ENCODE data around the gene VN1R2.
A peak's percentile ranks its signal among the peaks of the same experiment; 100 is the strongest.
"Not testable (repeated sequence)": the region's sequence is repeated elsewhere in the genome, so short reads cannot be mapped to it uniquely, and the experiment has no call there.

The VN1R2 gene

GRCh38 chr19:53254411-53255341 lies 3.4 kb upstream of the VN1R2 start, which contains the start of gene ZNF677:
TSS of gene ZNF677 (minus strand) at chr19:53254873. CDS start at chr19:53251550, 3,323 bp downstream.
- TF ChIP-seq, protein P1, sequence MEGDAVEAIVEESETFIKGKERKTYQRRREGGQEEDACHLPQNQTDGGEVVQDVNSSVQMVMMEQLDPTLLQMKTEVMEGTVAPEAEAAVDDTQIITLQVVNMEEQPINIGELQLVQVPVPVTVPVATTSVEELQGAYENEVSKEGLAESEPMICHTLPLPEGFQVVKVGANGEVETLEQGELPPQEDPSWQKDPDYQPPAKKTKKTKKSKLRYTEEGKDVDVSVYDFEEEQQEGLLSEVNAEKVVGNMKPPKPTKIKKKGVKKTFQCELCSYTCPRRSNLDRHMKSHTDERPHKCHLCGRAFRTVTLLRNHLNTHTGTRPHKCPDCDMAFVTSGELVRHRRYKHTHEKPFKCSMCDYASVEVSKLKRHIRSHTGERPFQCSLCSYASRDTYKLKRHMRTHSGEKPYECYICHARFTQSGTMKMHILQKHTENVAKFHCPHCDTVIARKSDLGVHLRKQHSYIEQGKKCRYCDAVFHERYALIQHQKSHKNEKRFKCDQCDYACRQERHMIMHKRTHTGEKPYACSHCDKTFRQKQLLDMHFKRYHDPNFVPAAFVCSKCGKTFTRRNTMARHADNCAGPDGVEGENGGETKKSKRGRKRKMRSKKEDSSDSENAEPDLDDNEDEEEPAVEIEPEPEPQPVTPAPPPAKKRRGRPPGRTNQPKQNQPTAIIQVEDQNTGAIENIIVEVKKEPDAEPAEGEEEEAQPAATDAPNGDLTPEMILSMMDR (IDR thresholded peaks at IDR 0.05; ENCODE audit: extremely low read depth, insufficient read depth, missing control alignments), result no peak
- peak; percentile 76 for DNase-seq (ENCODE audit: low spot score)

GRCh38 chr19:53267623-53268022 lies 9.5 kb downstream of the VN1R2 start, which contains the start of gene VN1R4:
TSS of gene VN1R4 (minus strand) at chr19:53267723. CDS start at chr19:53267665, 58 bp downstream.
- DNase-seq (ENCODE audit: low spot score); in situ Hi-C loops (cut with MboI; ENCODE audit: low pct_unique_long_range_greater_than_20kb, low sequenced_read_pairs, unreplicated experiment): not testable (repeated sequence)

More at GRCh38 chr19:53254411-53255341, 3.4 kb upstream of the VN1R2 start, which contains the start of gene ZNF677:
- in situ Hi-C loops (cut with MboI; ENCODE audit: low pct_unique_long_range_greater_than_20kb, low sequenced_read_pairs, unreplicated experiment), result no loop called here

- DNase-seq (ENCODE audit: low spot score); in situ Hi-C loops (cut with MboI; ENCODE audit: low pct_unique_long_range_greater_than_20kb, low sequenced_read_pairs, unreplicated experiment): not testable (repeated sequence)
Measured at GRCh38 chr19:53269861-53270260, 11.8 kb downstream of the VN1R2 start.

DNA sequence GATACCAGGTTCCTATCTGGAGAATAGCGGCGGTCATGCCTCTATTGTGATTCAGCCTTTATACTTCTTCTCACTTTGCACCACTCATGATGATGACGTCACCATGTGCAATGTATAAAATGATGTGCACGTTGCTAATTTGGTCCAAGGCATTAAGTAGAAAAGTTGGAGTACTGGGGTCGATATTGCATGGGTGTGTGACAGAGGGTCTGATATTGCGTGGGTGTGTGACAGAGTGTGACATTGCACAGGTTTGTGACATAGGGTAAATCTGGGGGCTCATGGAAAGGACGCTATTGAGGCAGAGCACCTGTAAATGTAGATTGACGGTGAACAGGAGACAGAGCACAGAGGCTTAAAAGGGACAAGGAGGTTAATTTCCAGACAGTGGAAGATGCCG lies 14.0 kb downstream of the VN1R2 start:
- no peak for DNase-seq (ENCODE audit: low spot score)
- TF ChIP-seq, protein P1 (IDR thresholded peaks at IDR 0.05; ENCODE audit: extremely low read depth, insufficient read depth, missing control alignments), result no peak
- in situ Hi-C loops (cut with MboI; ENCODE audit: low pct_unique_long_range_greater_than_20kb, low sequenced_read_pairs, unreplicated experiment), result no loop called here

GRCh38 chr19:53275480-53275879 lies 17.4 kb downstream of the VN1R2 start:
- DNase-seq (ENCODE audit: low spot score), result no peak
- TF ChIP-seq, protein P1 (IDR thresholded peaks at IDR 0.05; ENCODE audit: extremely low read depth, insufficient read depth, missing control alignments), result no peak
- in situ Hi-C loops (cut with MboI; ENCODE audit: low pct_unique_long_range_greater_than_20kb, low sequenced_read_pairs, unreplicated experiment), result no loop called here

- in situ Hi-C loops (cut with MboI; ENCODE audit: low pct_unique_long_range_greater_than_20kb, low sequenced_read_pairs, unreplicated experiment); DNase-seq (ENCODE audit: low spot score): not testable (repeated sequence)
Measured at GRCh38 chr19:53281947-53282346, 23.9 kb downstream of the VN1R2 start.

GRCh38 chr19:53285087-53285486 lies 27.0 kb downstream of the VN1R2 start:
- TF ChIP-seq, protein P1 (IDR thresholded peaks at IDR 0.05; ENCODE audit: extremely low read depth, insufficient read depth, missing control alignments), result no peak
- in situ Hi-C loops (cut with MboI; ENCODE audit: low pct_unique_long_range_greater_than_20kb, low sequenced_read_pairs, unreplicated experiment), result no loop called here
- DNase-seq (ENCODE audit: low spot score), result no peak

GRCh38 chr19:53290758-53291549 lies 32.9 kb downstream of the VN1R2 start:
- TF ChIP-seq, protein P1 (IDR thresholded peaks at IDR 0.05; ENCODE audit: extremely low read depth, insufficient read depth, missing control alignments), result no peak
- DNase-seq (ENCODE audit: low spot score), result no peak
- in situ Hi-C loops (cut with MboI; ENCODE audit: low pct_unique_long_range_greater_than_20kb, low sequenced_read_pairs, unreplicated experiment), result no loop called here
